HL-60 (cell line): ENCODE measurements around the gene BRAF.

Source experiments
- POLR2AphosphoS5 ChIP-seq: IDR thresholded peaks from 2 replicates; pipeline ENCODE4 v1.6.1; 2012; ENCODE audit warnings: low read depth
- TF ChIP-seq, protein P1 (sequence below): IDR thresholded peaks from one replicate; pipeline ENCODE4 v1.5.1; 2011; ENCODE audit warnings: low read length, control low read depth, inconsistent platforms; ENCODE audit not compliant: insufficient read depth

DNA sequence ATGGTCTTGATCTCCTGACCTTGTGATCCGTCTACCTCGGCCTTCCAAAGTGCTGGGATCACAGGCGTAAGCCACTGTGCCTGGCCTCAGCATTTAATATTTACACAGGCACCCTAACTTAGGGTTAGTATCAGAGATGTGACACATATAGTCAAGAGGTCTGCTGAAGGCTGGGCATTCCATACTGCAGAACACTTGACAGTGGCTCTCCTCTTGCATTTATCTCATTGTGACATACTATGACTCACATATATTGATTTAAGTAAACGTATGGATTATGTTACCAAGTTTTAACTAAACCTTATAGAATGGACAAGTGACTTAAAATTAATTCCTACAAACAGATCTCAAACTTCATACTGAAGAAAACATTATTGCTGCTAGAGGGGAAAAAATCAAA is 36.6 kb downstream of the BRAF start:
- TF ChIP-seq, protein P1, sequence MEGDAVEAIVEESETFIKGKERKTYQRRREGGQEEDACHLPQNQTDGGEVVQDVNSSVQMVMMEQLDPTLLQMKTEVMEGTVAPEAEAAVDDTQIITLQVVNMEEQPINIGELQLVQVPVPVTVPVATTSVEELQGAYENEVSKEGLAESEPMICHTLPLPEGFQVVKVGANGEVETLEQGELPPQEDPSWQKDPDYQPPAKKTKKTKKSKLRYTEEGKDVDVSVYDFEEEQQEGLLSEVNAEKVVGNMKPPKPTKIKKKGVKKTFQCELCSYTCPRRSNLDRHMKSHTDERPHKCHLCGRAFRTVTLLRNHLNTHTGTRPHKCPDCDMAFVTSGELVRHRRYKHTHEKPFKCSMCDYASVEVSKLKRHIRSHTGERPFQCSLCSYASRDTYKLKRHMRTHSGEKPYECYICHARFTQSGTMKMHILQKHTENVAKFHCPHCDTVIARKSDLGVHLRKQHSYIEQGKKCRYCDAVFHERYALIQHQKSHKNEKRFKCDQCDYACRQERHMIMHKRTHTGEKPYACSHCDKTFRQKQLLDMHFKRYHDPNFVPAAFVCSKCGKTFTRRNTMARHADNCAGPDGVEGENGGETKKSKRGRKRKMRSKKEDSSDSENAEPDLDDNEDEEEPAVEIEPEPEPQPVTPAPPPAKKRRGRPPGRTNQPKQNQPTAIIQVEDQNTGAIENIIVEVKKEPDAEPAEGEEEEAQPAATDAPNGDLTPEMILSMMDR, result no peak
- TF ChIP-seq POLR2AphosphoS5, result no peak
